SU-DHL-6 (cell line): ENCODE data around the gene LIN28B.

Experiments
- H2AFZ ChIP-seq: fragments of 200-600 bp; sonication (generic); 2 replicates; pipeline ENCODE4 v1.6.1; 2014; ENCODE audit warnings: low read depth, mild to moderate bottlenecking, moderate library complexity, mixed read lengths, antibody characterized with exemption, low read length; ENCODE audit not compliant: severe bottlenecking
- H3F3A ChIP-seq: fragments of 200-600 bp; shearing (Covaris generic); 2 replicates; pipeline ENCODE4 v1.6.0; 2016; ENCODE audit warnings: antibody characterized with exemption, mild to moderate bottlenecking; ENCODE audit not compliant: insufficient read depth
- H3K27ac ChIP-seq: fragments of 200-600 bp; sonication (generic); 2 replicates; pipeline ENCODE4 v1.5.1; 2016; ENCODE audit warnings: low read depth, mild to moderate bottlenecking, low read length, moderate library complexity, mixed read lengths
- H3K27me3 ChIP-seq: fragments of 200-600 bp; sonication (generic), shearing (Covaris generic); 2 replicates; pipeline ENCODE4 v1.6.0; 2014; ENCODE audit warnings: mild to moderate bottlenecking, low read length
- H3K36me3 ChIP-seq: fragments of 200-600 bp; sonication (generic); 2 replicates; pipeline ENCODE4 v1.6.1; 2014; ENCODE audit warnings: mild to moderate bottlenecking, low read length, mixed read lengths
- H3K4me2 ChIP-seq: fragments of 300-600, 200-600 bp; shearing (Covaris generic), sonication (generic); 2 replicates; pipeline ENCODE4 v1.6.0; 2014; ENCODE audit warnings: low read length, low read depth, mild to moderate bottlenecking; ENCODE audit not compliant: poor library complexity, severe bottlenecking
- H3K4me3 ChIP-seq: fragments of 200-600 bp; sonication (generic); 2 replicates; pipeline ENCODE4 v1.5.1; 2014; ENCODE audit warnings: antibody characterized with exemption, low read length, mild to moderate bottlenecking, mixed read lengths; ENCODE audit not compliant: insufficient read depth, poor library complexity, severe bottlenecking
- H3K79me2 ChIP-seq: fragments of 200-600 bp; sonication (generic); 2 replicates; pipeline ENCODE4 v1.6.1; 2014; ENCODE audit warnings: mild to moderate bottlenecking, low read length, moderate library complexity; ENCODE audit not compliant: insufficient read depth
- H3K9ac ChIP-seq: fragments of 200-600 bp; sonication (generic); 2 replicates; pipeline ENCODE4 v1.7.0; 2014; ENCODE audit warnings: mild to moderate bottlenecking, low read length
- H3K9me2 ChIP-seq: fragments of 200-600 bp; sonication (generic); replicated peaks from 2 replicates; pipeline ENCODE4 v1.6.1; 2014; ENCODE audit warnings: low read length; ENCODE audit not compliant: insufficient read depth
- H3K9me3 ChIP-seq: fragments of 200-600 bp; sonication (generic); 2 replicates; pipeline ENCODE4 v1.6.1; 2014; ENCODE audit warnings: low read length, mixed read lengths; ENCODE audit not compliant: insufficient read depth
- H4K20me1 ChIP-seq: fragments of 200-600 bp; sonication (generic); 2 replicates; pipeline ENCODE4 v1.6.1; 2014; ENCODE audit warnings: low read depth, mild to moderate bottlenecking, antibody characterized with exemption, low read length, moderate library complexity, mixed read lengths
- EZH2phosphoT487 ChIP-seq: fragments of 200-600 bp; sonication (generic), shearing (Covaris generic); conservative IDR thresholded peaks from 2 replicates; pipeline ENCODE4 v1.6.1; 2018; ENCODE audit warnings: mild to moderate bottlenecking, antibody characterized with exemption, low read length, moderate library complexity, mixed read lengths
- TF ChIP-seq, protein P1 (sequence below): fragments of 200-600 bp; sonication (generic); IDR thresholded peaks from one replicate; pipeline ENCODE4 v1.5.1; 2017; ENCODE audit warnings: antibody characterized with exemption, mild to moderate bottlenecking, low read length, moderate library complexity; ENCODE audit not compliant: insufficient read depth, poor library complexity, severe bottlenecking

Gene LIN28B

DNA sequence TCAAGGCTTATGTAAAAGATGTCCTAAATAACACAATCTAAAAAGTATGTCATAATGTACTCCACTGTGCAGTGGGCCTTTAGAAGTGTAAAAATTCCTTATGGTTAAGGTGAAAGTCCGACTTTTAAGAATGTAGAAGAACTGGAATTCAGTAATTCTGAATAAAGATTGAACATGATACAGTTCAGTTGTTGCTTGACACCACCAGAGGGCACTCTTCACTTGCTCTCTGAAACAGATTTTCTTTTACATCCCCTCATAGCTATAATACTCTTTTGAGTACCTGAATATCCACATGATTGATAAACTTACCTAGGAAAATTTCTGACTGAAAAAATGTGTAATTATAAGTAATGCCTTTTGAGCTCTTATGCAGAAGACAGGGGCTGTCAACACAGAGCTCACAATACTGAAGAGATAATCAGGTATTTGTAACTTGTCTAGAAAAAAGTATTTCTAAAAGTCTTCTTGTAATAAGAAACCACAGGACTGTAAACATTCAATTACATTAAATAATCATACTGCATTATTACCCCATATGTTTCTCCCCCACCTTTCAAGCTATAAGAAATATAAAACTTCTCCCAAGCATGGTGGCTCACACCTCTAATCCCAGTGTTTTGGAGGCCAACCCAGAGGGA lies 130.8 kb downstream of the LIN28B start:
- no peaks in the 10 kb centered on the region for H3F3A ChIP-seq
- TF ChIP-seq EZH2phosphoT487: no peak
- TF ChIP-seq, protein P1, sequence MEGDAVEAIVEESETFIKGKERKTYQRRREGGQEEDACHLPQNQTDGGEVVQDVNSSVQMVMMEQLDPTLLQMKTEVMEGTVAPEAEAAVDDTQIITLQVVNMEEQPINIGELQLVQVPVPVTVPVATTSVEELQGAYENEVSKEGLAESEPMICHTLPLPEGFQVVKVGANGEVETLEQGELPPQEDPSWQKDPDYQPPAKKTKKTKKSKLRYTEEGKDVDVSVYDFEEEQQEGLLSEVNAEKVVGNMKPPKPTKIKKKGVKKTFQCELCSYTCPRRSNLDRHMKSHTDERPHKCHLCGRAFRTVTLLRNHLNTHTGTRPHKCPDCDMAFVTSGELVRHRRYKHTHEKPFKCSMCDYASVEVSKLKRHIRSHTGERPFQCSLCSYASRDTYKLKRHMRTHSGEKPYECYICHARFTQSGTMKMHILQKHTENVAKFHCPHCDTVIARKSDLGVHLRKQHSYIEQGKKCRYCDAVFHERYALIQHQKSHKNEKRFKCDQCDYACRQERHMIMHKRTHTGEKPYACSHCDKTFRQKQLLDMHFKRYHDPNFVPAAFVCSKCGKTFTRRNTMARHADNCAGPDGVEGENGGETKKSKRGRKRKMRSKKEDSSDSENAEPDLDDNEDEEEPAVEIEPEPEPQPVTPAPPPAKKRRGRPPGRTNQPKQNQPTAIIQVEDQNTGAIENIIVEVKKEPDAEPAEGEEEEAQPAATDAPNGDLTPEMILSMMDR: peak; percentile 54
- H3K9me3 ChIP-seq: no peaks in the 10 kb centered on the region

DNA sequence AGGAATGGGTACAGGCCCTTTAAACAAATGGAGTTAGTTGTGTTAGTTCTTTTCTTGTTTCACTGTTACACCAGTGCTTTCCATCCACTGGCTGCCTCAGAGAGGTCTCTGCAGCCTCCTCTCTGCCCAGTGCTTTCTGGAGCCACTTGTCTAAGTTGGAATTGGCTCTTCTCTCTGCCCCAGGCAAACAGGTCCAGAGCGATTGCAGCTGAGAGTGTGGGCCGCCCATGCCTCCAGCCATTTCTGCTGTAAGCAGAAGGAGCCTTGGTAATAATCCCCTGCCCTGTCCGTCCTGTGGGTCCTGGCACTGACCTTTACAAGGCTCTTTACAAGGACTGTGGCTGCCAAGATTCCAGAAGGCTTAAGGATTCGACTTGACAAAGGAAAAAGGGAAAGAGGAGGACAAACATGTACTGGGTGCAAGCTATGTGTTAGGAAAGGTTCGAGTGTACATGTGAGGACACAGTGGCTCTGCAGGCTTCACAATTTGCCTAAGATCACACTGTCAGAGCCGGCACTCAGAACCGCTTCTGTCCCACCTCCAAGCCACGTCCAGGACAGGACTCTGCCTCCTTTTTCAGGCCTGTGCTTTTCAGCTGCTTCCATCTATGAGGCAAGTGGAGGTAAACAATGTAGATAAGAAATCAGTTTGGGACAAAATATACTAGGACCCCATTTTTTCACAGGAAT lies 134.4 kb downstream of the LIN28B start:
- H3K9me2 ChIP-seq: no peaks in the 10 kb centered on the region
- TF ChIP-seq EZH2phosphoT487: no peak
- TF ChIP-seq, protein P1: no peak
- no peaks in the 10 kb centered on the region for H3K27me3 ChIP-seq
- no peak overlapping the region for H3K9ac ChIP-seq
- H3K4me2 ChIP-seq: no peak overlapping the region
- no peak overlapping the region for H3K27ac ChIP-seq
- no peaks in the 10 kb centered on the region for H3K9me3 ChIP-seq
- no peaks in the 10 kb centered on the region for H3K36me3 ChIP-seq
- H3K4me3 ChIP-seq: no peak overlapping the region
- H3K79me2 ChIP-seq: no peaks in the 10 kb centered on the region
- no peak overlapping the region for H2AFZ ChIP-seq
- H4K20me1 ChIP-seq: no peaks in the 10 kb centered on the region
- no peaks in the 10 kb centered on the region for H3F3A ChIP-seq

More for the DNA sequence above, 130.8 kb downstream of the LIN28B start:
- Histone ChIP-seq H3K9ac (no peak overlapping the region), H2AFZ (no peak overlapping the region), H3K4me3 (no peak overlapping the region), H3K79me2 (no peaks in the 10 kb centered on the region), H3K4me2 (no peak overlapping the region), H3K9me2 (no peaks in the 10 kb centered on the region), H3K36me3 (no peaks in the 10 kb centered on the region), H3K27me3 (no peaks in the 10 kb centered on the region), H3K27ac (no peak overlapping the region), H4K20me1 (no peaks in the 10 kb centered on the region)

- TF ChIP-seq EZH2phosphoT487: no peak
- TF ChIP-seq, protein P1: no peak
- Histone ChIP-seq H3K36me3 (no peaks in the 10 kb centered on the region), H3K27ac (no peak overlapping the region), H3F3A (no peaks in the 10 kb centered on the region), H3K4me2 (no peak overlapping the region), H4K20me1 (no peaks in the 10 kb centered on the region), H3K4me3 (no peak overlapping the region), H3K9me3 (no peaks in the 10 kb centered on the region), H3K9me2 (no peaks in the 10 kb centered on the region), H3K27me3 (no peaks in the 10 kb centered on the region), H3K9ac (no peak overlapping the region), H2AFZ (no peak overlapping the region), H3K79me2 (no peaks in the 10 kb centered on the region)
Measured at GRCh38 chr6:105094133-105094640, 137.3 kb downstream of the LIN28B start.
